HEK293 (cell line): ENCODE measurements around the gene LGALS9B.
"Not testable (repeated sequence)": the region's sequence is repeated elsewhere in the genome, so short reads cannot be mapped to it uniquely, and the experiment has no call there.

Source experiments
- CTCF ChIA-PET: fragments of 350-600 bp; formaldehyde crosslinking; extraction: SDS; loops from one replicate; lab custom pipeline; 2021; ENCODE audit warnings: antibody characterized with exemption; lab: Yijun Ruan, JAX
- POLR2A ChIA-PET: fragments of 300-600 bp; formaldehyde crosslinking; extraction: SDS; loops from one replicate; lab custom pipeline; 2020; ENCODE audit warnings: antibody characterized with exemption, inconsistent platforms; lab: Yijun Ruan, JAX
- H3K27ac ChIP-seq: fragments of 200-500 bp; sonication (Bioruptor generic); 2 replicates; pipeline ENCODE4 v1.5.1; 2014; ENCODE audit warnings: low read depth, low read length, control low read depth, inconsistent platforms; ENCODE audit errors: extremely low read depth
- H3K36me3 ChIP-seq, 2 experiments: fragments of 200-500 bp in 1 of 2; sonication (Bioruptor generic) in 1 of 2; 1 replicate in 1 of 2; 2 replicates in 1 of 2; pipeline ENCODE4 v1.5.1; 2014 to 2017; ENCODE audit warnings: inconsistent platforms in 2 of 2, low read length in 2 of 2; ENCODE audit not compliant: control insufficient read depth in 2 of 2, insufficient read depth in 1 of 2
- H3K4me1 ChIP-seq: fragments of 200-500 bp; sonication (Bioruptor generic); 2 replicates; pipeline ENCODE4 v1.5.1; 2014; ENCODE audit warnings: mild to moderate bottlenecking, low read length, inconsistent platforms; ENCODE audit not compliant: control insufficient read depth, insufficient read depth
- H3K4me3 ChIP-seq: 2 replicates; pipeline ENCODE4 v1.5.1; 2011; ENCODE audit warnings: low read depth, mild to moderate bottlenecking, control low read depth, low read length, moderate library complexity
- H3K9me3 ChIP-seq: fragments of 200-500 bp; sonication (Bioruptor generic); 2 replicates; pipeline ENCODE4 v1.5.1; 2014; ENCODE audit warnings: low read depth, low read length, inconsistent platforms; ENCODE audit not compliant: control insufficient read depth, insufficient read depth
- FEZF1 ChIP-seq: fragments of 450-650 bp; formaldehyde crosslinking; IDR thresholded peaks from 2 replicates; pipeline ENCODE4 v1.5.1; 2016; ENCODE audit warnings: missing biosample characterization, missing genetic modification characterization
- WT1 ChIP-seq: fragments of 450-650 bp; formaldehyde crosslinking; IDR thresholded peaks from 2 replicates; pipeline ENCODE4 v1.5.1; 2016; ENCODE audit warnings: missing biosample characterization, missing genetic modification characterization
- ZIC2 ChIP-seq: fragments of 450-650 bp; formaldehyde crosslinking; IDR thresholded peaks from 2 replicates; pipeline ENCODE4 v1.5.1; 2016; ENCODE audit warnings: missing biosample characterization, missing genetic modification characterization
- ZNF629 ChIP-seq: fragments of 450-650 bp; formaldehyde crosslinking; IDR thresholded peaks from 2 replicates; pipeline ENCODE4 v1.5.1; 2017; ENCODE audit warnings: missing biosample characterization, missing genetic modification characterization

LGALS9B gene

GRCh38 chr17:20475137-20475831, 7.9 kb upstream of the LGALS9B start:
- POLR2A ChIA-PET, CTCF ChIA-PET, H3K27ac ChIP-seq, H3K4me3 ChIP-seq, H3K4me1 ChIP-seq, H3K9me3 ChIP-seq, H3K36me3 ChIP-seq: not testable (repeated sequence)

- POLR2A ChIA-PET, H3K36me3 ChIP-seq, H3K27ac ChIP-seq, H3K4me1 ChIP-seq, H3K4me3 ChIP-seq, H3K9me3 ChIP-seq, CTCF ChIA-PET: not testable (repeated sequence)
These were observed 6.7 kb upstream of the LGALS9B start for GRCh38 chr17:20474081-20474480.

GRCh38 chr17:20469946-20470345, 2.6 kb upstream of the LGALS9B start:
- H3K9me3 ChIP-seq, H3K27ac ChIP-seq, CTCF ChIA-PET, POLR2A ChIA-PET, H3K36me3 ChIP-seq, H3K4me3 ChIP-seq, H3K4me1 ChIP-seq: not testable (repeated sequence)

- peak; percentile 76 for TF ChIP-seq WT1
- TF ChIP-seq ZNF629 (tag by site-specific recombination) = peak; percentile 43; the same call in 1 of the 2 replicates
- TF ChIP-seq ZIC2 (tag by site-specific recombination) = peak; percentile 34; the same call in 1 of the 2 replicates
- peak; percentile 53 for TF ChIP-seq FEZF1 (tag by site-specific recombination)
- H3K36me3 ChIP-seq, CTCF ChIA-PET, POLR2A ChIA-PET, H3K27ac ChIP-seq, H3K4me1 ChIP-seq, H3K9me3 ChIP-seq, H3K4me3 ChIP-seq: not testable (repeated sequence)
These were observed 1.8 kb upstream of the LGALS9B start for GRCh38 chr17:20469107-20469506.

- POLR2A ChIA-PET, CTCF ChIA-PET, H3K9me3 ChIP-seq, H3K4me1 ChIP-seq, H3K4me3 ChIP-seq, H3K27ac ChIP-seq, H3K36me3 ChIP-seq: not testable (repeated sequence)
- peak; percentile 26; the same call in 1 of the 2 replicates for TF ChIP-seq ZIC2 (tag by site-specific recombination)
These were observed 340 bp downstream of the LGALS9B start for GRCh38 chr17:20466999-20467398.

GRCh38 chr17:20466553-20466952, 786 bp downstream of the LGALS9B start:
- POLR2A ChIA-PET, H3K36me3 ChIP-seq, H3K4me3 ChIP-seq, CTCF ChIA-PET, H3K9me3 ChIP-seq, H3K27ac ChIP-seq, H3K4me1 ChIP-seq: not testable (repeated sequence)

- H3K27ac ChIP-seq, H3K4me1 ChIP-seq, CTCF ChIA-PET, POLR2A ChIA-PET, H3K9me3 ChIP-seq, H3K4me3 ChIP-seq, H3K36me3 ChIP-seq: not testable (repeated sequence)
These were observed 1.8 kb downstream of the LGALS9B start for GRCh38 chr17:20465535-20465934.

- H3K9me3 ChIP-seq, H3K36me3 ChIP-seq, H3K4me1 ChIP-seq, POLR2A ChIA-PET, CTCF ChIA-PET, H3K27ac ChIP-seq, H3K4me3 ChIP-seq: not testable (repeated sequence)
These were observed 2.4 kb downstream of the LGALS9B start for GRCh38 chr17:20464854-20465414.

GRCh38 chr17:20462158-20462557, 5.2 kb downstream of the LGALS9B start:
- not testable (repeated sequence) for H3K4me1 ChIP-seq

GRCh38 chr17:20457848-20458381, 9.4 kb downstream of the LGALS9B start:
- CTCF ChIA-PET, H3K4me1 ChIP-seq, H3K9me3 ChIP-seq, H3K27ac ChIP-seq, H3K36me3 ChIP-seq, POLR2A ChIA-PET, H3K4me3 ChIP-seq: not testable (repeated sequence)

More at GRCh38 chr17:20462158-20462557, 5.2 kb downstream of the LGALS9B start:
- H3K4me3 ChIP-seq, H3K9me3 ChIP-seq, POLR2A ChIA-PET, H3K27ac ChIP-seq, CTCF ChIA-PET, H3K36me3 ChIP-seq: not testable (repeated sequence)
